CD4-positive, alpha-beta T cell treated with Interleukin-10 for 1 hour (primary cell): ENCODE measurements around the gene CBX2.
A peak's percentile ranks its signal among the peaks of the same experiment; 100 is the strongest.
"Not testable (repeated sequence)": the region's sequence is repeated elsewhere in the genome, so short reads cannot be mapped to it uniquely, and the experiment has no call there.

Source experiments
- DNase-seq: peaks from one replicate; pipeline ENCODE4 v3.0.0-alpha.2; 2020

CBX2 gene

DNA sequence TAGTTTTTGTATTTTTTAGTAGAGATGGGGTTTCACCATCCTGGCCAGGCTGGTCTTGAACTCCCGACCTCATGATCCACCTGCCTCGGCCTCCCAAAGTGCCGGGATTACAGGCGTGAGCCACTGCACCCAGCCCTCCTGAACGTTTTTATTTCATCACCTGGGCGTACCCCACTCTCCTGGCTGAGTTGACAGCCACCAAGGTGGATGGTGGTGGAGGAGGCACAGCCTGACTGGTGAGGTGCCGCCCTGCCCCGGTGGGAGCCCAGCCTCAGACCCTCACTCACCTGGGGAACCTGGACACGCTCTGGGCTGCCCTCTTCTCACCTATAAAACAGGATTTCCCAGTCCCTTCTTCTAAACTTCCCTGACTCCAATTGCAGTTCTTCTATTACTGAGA, 5.2 kb upstream of the CBX2 start:
- DNase-seq = not testable (repeated sequence)

DNA sequence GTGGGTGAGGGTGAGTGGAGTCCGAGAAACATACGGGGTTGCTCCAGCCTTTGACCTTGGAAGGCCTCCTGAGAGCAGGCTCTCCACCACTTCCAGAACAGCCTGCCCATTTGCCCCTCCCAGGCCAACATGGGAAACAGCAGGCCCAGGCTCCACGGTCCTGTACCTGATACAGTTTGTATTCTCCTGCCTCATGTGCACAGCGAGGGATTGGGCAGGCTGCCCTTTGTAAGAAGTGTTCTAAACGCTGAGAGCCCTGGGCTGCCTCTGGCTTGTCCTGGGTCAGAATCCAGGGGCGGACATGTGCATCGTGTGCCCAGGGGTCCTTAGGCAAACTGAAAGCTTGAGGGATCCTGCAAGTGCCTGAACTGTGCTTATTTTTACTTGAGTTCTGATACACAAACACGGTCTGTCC, 3.4 kb upstream of the CBX2 start:
- no peak for DNase-seq

DNA sequence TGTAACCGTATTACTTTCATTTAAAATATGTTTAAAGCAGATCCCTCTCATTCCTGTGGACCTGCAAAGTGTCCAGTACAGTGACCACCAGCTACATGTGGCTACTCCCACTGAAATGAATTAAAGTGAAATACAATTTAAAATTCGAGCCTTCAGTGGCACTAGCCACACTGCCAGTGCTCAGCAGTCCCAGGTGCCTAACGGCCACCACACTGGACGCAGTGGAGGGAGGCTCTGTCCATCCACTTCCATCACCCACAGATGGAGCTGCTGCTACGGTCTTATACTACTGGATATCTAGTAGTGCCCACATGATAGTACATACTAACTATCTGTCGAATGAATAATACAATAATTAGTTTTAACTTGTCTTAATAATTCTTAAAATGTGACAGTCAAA, 2.3 kb upstream of the CBX2 start:
- DNase-seq = no peak

DNA sequence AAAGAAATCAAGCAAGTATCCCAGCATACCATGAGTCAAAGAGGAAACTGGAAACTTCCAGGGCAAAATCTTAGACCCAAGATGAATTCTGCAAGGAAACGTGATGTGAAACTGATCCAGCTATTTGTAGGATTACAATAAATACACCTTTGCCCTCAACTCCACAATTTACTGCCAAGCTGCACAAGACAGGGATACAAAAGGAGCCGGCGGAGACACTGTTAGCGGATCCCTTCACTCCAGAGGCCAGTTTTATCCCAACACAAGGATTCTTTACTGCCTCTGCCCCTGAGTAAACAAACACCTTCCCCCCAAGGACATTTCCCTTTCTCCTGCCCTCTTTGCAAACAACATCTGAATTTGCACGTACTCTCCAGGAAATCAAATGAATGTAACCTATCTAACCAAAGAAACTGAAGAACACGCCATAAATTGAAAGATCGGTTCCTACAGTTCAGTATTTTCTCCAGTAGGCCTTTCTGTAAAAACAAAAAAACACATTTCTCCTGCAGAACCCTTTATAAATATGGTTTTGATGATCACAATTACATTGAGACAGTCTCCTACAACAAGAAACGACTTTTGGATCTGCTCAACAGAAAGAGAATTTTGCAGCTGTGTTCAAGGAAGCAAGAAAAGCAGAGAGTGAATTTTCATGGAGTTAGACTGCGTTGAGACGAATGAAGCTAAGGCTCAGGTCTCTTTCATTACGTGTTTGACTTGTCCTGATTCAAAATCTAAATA, 1.4 kb upstream of the CBX2 start:
- no peak for DNase-seq

DNA sequence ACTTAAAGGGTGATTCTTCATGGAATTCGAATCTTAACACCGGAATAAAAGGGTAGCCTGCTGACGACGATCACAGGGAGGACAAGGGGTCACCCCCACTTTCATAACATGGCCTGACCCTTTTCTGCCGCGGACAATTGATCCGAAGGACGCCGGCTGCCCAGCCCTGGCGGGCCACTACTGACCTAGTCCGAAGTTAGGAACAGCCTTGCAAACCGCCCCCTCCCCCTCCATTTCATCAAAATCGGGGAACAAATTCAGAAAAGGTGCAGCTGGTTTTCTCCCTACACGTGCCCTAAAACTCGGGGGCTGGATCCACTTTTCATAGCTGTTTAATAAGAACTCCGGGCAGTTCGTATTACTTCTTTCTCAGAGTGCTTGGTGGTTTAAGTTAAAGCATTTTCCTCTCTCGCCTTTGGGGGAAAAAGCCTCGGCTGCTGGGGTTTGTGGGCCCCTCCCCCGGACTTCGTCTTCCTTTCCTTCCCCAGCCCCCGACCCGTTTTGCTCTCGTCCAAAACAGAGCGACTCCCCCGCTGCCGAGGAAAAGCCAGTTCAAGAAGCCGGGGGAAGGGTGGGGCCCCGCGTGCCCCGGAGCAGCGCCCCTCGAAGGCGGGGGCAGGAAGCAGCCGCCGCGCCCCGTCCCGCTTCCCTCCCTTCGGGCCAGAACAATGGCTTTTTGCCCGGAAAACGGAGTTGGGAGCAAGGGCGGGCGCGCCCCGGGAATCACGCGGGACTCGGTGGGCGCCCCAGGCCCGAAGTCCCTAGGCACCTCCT, 641 bp upstream of the CBX2 start:
- peak; percentile 38 for DNase-seq

DNA sequence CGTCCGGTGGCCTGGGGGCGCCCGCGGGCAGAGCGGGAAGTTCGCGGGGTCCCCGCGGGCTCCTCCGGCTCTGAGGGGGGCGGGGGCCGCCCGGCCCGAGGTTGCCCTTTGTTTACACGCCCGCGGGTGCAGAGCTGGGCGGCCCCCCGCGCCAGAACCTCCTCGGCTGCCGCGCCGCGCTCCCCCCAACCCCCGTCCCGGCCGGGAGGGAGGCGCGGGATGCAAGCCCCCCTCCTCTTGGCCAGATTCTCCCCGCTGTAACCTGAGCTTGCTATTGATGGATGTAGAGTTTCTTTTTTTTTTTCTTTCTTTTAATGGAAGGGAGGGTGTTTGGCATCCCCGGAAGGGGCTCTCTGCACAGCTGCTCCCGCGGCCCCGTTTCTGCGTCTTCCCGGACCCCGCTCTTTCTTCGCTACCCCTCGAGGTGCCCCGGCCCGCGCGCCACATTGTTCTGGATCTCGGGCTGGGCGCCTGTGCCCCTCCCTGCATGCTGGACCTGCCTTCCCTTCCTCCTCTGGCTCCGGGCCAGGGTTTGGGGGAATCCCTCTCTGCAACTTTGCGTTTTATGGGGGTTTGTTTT, 646 bp downstream of the CBX2 start:
- no peak for DNase-seq

DNA sequence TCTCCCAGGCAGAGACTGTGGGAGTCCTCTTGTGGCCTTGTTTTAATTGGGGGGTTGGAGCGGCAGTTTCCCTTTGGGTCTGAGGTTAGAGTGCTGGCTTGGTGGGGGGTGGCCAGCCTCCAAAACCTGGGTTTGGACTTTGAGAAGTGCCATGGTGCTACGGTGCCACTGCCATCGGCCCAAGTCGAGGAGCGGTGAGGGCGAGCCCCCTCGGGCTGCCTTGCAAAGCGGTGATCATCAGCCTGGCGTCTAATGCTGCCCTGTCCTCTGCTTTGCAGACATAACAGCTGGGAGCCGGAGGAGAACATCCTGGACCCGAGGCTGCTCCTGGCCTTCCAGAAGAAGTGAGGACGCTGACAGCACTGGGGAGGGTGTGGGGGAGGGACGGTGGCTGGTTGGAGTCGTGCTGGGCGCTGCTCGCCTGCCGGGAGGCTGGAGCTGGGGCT, 1.2 kb downstream of the CBX2 start:
- DNase-seq = no peak

DNA sequence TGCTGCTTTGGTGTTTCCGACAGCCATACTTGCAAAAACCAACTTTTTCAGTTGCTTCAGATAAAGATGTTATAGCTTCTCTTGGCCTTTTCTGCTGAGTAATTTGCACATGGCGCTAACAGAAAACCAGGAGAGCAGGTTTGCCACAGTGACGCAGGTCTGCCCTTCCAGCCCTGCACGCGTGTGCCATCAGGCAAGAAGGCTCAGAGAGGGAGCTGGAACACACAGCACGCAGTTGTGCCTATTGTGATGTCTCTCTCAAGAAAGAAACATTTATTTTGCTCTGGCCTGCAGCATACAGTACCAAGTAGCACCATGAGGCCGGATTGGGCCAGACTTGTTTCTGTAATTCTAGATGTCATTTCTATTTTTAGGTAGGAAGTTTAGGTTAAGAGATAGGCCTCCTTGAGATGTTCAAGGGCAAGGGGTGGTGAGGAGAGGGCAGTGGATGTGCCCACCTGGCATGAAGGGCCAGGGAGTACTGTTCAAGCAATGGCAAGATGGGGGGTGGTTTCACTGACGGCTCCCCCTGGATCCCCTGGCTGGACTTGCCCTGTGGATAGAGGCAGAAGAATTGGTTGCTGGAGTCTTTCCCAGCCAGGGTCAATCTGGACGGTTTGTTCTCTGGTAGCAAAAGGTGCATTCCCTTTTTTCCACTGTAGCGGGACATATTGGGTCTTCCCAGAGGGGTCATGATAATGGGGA, 1.9 kb downstream of the CBX2 start:
- no peak for DNase-seq

DNA sequence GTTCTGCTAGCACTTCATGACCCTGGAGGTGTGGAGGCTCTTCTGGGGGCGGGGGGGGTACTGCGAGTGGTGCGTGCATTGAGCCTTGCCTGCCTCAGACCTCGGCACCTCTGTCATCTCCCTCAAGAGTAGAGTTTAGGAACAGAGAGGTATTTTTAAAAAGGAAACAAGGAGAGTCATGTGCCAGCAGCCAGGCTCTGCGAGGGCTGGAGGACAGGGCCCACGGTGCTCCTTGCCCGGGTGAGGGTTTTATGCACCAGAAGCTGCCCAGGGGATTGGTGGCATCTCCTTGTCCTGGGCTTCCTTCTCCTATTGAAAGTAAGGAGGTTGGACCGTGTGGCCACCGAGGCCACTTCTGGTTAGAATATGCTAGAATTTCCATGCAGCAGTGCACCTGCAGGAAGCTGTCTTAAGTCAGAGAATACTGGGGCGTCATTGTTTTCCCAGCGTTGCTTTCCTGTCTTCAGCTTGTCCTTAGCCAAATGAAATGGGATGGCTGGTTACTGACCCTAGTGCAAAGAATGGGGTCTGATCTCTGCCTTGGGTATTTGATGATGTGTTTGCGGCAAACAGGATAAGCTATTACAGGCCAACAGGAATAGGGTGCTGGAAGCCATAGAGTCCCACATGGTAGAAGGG, 3.2 kb downstream of the CBX2 start:
- no peak for DNase-seq

DNA sequence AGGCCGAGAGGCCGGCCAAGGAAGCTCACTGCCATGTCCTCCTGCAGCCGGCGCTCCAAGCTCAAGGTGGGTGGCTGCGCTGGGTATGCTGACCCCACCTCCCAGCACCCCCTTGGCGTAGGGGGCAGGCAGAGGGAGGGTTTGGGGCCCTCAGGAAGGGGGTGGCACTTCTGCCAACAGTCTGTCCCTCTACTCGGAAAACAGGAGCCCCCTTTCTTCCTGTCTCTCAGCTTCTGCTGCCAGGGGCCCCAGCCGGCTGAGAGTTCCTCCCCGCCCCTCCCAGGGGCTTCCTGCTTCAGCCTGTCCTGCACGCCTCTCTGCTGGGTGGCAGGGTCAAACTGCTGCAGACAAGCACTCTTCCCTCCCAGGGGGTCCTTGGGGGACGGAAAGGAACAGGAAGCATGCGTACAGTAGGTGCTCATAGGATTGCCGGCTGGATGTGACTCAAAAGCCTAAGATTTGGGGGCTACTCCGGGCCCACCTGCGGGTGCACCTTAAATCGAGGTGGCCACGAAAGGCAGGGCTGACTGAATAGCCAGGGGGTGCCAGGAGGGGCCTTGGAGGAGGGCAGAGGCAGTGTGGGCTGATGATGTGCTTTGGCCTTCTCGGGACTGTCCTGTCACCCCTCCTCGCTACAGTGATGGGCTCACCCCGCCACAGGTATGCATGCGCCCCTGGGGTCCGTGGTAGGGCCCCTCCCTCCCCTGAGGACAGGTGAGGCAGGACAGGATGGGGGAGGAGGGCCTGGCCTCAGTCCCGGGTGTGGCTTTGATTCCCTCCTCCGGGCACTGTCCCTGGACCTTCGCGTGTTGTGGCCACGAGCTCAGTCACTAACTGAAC, 4.0 kb downstream of the CBX2 start:
- no peak for DNase-seq

DNA sequence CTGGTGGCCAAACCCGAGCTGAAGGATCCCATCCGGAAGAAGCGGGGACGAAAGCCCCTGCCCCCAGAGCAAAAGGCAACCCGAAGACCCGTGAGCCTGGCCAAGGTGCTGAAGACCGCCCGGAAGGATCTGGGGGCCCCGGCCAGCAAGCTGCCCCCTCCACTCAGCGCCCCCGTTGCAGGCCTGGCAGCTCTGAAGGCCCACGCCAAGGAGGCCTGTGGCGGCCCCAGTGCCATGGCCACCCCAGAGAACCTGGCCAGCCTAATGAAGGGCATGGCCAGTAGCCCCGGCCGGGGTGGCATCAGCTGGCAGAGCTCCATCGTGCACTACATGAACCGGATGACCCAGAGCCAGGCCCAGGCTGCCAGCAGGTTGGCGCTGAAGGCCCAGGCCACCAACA, 5.9 kb downstream of the CBX2 start:
- DNase-seq = no peak

DNA sequence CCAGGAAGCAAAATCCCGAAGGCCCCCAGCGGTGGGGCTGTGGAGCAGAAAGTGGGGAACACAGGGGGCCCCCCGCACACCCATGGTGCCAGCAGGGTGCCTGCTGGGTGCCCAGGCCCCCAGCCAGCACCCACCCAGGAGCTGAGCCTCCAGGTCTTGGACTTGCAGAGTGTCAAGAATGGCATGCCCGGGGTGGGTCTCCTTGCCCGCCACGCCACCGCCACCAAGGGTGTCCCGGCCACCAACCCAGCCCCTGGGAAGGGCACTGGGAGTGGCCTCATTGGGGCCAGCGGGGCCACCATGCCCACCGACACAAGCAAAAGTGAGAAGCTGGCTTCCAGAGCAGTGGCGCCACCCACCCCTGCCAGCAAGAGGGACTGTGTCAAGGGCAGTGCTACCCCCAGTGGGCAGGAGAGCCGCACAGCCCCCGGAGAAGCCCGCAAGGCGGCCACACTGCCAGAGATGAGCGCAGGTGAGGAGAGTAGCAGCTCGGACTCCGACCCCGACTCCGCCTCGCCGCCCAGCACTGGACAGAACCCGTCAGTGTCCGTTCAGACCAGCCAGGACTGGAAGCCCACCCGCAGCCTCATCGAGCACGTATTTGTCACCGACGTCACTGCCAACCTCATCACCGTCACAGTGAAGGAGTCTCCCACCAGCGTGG, 6.5 kb downstream of the CBX2 start:
- no peak for DNase-seq

DNA sequence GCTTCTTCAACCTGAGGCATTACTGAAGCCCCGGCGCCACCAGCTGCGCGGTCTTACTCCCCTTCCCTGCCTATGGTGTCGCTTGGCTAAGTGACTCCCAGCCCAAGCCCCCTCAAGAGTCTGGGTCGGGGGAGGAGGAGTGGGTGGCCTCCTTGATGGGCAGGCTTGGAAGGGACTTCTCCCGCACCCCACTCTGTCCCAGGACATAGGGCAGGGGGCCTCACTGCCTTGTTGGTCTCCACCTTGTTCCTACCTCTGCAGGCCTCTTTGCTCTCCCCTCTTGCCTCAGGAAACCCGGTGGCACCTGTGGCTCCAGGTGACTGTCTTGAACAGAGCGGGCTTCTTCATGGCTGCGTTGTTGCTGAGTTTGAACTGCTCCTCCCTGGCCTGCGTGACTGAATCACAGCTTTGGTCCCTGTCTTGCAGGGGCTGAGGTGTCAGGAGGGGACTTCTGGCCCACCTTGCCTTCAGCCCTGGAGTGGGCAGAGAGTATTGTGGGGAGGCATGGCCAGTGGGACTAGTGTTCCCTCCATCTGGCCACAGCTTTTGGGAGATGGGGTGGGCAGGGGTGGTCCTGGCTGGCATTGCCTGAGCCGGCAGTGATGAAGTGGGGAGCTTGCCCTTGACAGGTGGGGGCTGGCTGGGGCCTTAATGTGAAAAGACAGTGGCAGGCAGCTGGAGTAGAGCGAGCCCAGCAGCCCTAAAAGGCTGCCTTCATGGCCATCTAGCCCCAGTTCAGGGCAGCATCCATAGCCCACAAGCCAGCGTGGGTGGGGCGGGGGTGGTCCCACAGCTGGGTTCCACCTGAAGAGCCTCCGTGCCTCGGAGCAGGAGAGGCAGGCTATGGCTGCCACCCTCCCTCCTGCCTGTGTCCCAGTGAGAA, 7.3 kb downstream of the CBX2 start:
- DNase-seq = no peak

DNA sequence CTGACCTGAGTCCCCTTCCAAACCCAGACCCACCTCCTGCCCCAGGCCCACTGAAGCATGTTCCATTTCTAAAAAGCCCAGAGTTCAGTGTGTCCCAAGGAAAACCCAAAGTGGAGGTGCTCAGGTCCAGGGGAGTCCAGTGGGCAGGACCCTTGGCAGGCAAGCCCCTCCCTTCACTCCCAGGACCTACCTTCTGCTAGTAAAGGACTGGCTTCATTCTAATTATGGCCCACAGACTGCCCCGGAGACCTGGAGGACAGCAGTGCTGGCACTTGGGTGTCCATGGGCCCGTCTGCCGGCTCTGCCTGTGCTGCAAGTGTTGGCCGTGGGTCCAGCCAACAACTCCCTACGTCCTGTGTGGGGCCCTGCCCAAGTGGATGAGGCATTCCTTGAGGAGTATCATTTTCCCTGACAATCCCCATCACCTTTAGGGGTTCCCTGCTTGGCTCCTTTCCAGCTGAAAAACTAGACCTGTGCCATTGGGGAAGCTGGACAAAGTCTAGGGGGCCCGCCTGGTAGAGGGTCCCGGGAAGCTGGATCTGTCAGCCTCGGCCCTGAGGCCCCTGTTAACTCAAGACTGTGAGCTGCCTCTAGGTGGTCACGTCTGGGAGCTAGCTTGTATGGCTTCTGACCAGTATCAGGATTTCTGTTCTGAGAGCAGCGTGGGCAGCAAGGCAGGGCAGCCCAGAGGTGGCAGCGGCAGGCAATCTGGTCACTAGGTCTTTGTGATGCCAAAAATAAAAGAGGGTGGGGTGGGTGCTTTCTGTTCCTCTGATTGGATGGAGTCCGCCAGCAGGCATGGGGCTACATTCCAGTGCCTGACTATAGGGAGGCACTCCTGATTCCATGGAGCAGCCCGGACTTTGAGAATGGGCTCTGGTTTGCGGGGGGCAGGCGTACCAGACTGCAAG, 8.2 kb downstream of the CBX2 start:
- DNase-seq = no peak

DNA sequence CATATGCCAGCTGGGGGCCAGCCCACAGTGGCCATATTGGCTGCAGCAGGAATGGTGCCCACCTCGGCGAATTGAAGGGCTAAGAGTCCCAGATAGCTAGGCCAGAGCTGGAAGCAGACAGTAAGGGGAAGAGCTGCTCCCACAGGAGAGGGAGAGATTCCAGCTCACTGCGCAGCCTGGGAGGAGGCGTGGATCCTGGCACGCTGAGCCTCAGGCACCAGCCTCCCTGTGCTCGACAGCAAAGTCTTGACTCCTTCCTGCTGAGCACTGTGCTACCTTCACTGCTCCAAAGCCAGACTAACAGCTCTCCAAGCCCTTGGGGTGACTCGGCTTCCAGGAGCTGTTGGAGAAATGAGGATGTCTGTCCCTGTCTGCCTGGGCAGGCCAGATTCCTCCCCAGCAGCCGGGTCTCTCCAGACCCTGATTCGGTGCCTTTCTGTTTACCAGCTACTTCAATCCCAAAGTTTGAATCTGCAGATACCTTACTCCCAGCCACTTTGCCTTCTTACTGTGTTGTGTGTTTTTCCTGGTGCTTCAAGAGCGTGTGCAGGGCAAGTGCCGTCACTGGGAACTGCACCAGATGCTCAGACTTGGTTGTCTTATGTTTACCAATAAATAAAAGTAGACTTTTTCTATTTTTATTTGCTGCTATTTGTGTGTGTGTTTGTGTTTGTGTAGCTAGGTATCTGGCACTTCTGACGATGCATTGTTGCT, 9.1 kb downstream of the CBX2 start:
- DNase-seq = no peak

DNA sequence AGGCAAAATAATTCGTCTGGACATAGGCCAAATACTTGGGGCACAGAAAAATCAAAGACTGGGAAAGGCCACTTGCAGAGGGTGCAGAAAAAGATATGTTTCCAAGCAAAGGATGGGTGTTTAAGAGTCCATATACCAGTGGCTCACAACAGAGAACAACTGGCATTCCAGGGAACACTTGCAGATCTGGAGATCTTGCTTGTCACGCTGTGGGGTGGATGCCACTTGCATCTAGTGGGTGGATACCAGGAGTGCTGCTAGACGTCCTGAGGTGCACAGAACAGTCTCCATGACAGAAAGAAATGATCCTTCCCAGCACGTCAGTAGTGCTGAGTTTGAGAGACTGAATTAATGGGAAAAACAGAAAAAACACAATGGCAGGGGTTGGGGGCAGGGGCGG, 10.5 kb downstream of the CBX2 start:
- no peak for DNase-seq

DNA sequence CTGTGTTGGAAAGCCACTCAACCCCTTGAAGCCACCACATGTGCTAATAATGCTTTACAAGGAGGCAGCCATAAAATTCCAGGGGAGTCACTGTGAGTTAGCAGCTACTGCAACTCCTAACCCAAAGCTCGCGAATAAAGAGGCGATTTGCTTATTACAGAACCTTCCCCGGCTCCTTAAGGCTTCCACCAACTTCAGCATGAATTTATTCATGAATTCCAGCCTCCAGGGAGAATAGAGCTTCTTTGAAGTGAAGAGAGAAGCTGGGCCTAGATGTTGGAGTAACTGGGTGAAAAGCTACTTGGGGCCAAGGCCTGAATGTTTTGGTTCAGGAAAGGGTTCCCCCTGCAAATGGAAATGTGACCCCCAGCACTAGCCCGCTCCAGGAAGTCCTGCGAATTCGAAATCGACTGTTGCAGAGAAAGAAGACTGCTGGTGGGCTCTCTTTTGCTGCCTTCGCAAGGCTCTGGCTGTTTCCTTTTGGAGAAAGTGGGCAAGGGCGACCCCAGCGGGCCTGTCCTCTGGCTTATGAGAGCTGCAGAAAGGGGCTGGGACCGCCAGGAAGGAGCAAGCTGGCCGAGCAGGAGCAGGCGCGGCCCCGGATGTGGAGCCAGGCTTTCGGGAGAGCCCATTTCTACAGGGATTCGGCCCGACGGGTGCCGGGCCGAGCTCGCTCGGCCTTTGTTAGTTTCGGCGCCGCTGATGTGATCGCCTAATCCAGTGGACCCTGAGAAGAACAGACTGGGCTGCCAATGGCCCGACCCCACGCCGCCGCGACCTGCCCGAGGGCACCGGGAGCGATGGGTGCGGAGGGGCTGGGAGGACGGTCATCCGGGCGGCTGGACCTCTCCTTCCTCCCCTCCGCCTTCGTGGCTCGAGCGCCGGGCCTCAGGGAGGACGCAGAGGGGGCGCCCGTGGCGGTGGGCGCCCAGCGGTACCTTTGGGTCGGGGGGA, 11.3 kb downstream of the CBX2 start:
- no peak for DNase-seq
